Transverse colon (tissue), 3 donors: ENCODE data around the gene LRP1.

Source experiments
- POLR2A ChIP-seq: fragments of 450-650 bp; IDR thresholded peaks from one replicate; pipeline ENCODE4 v1.6.1; 2016; ENCODE audit warnings: antibody characterized with exemption, mild to moderate bottlenecking, moderate library complexity
- TF ChIP-seq, protein P1 (sequence below), 5 experiments: fragments of 200-600 bp in 3 of 5; fragments of 450-650 bp in 2 of 5; sonication (generic) in 3 of 5; IDR thresholded peaks; 1 replicate in 2 of 5; 2 replicates in 3 of 5; pipeline ENCODE4 v1.5.1; 2016 to 2017; ENCODE audit warnings: antibody characterized with exemption in 5 of 5, inconsistent platforms in 3 of 5, mild to moderate bottlenecking in 2 of 5, moderate library complexity in 1 of 5

GRCh38 chr12:57146092-57146491, 17.8 kb downstream of the LRP1 start:
- no peak for TF ChIP-seq POLR2A
- TF ChIP-seq, protein P1, sequence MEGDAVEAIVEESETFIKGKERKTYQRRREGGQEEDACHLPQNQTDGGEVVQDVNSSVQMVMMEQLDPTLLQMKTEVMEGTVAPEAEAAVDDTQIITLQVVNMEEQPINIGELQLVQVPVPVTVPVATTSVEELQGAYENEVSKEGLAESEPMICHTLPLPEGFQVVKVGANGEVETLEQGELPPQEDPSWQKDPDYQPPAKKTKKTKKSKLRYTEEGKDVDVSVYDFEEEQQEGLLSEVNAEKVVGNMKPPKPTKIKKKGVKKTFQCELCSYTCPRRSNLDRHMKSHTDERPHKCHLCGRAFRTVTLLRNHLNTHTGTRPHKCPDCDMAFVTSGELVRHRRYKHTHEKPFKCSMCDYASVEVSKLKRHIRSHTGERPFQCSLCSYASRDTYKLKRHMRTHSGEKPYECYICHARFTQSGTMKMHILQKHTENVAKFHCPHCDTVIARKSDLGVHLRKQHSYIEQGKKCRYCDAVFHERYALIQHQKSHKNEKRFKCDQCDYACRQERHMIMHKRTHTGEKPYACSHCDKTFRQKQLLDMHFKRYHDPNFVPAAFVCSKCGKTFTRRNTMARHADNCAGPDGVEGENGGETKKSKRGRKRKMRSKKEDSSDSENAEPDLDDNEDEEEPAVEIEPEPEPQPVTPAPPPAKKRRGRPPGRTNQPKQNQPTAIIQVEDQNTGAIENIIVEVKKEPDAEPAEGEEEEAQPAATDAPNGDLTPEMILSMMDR (IDR thresholded peaks at IDR 0.05) = no peak
